Sigmoid colon (tissue), 7 donors: ENCODE results near the gene GORAB. TPM values are rescaled to one million over a fixed set of nuclear protein-coding genes. Genes with fewer than 3 reads are reported as not detected.

Experiments
- DNase-seq: peaks from one replicate; pipeline ENCODE4 v3.0.0-alpha.2; 2019
- H3K27ac ChIP-seq, 4 donors: fragments of 200-600 bp; sonication (generic); one replicate each; pipeline ENCODE4 v1.5.1; 2016 to 2019; ENCODE audit warnings: mild to moderate bottlenecking in 1 of 4
- H3K27me3 ChIP-seq, 3 donors: fragments of 200-600 bp; sonication (generic); one replicate each; pipeline ENCODE4 v1.5.1; 2019; ENCODE audit warnings: mild to moderate bottlenecking in 1 of 3
- H3K36me3 ChIP-seq, 4 donors: fragments of 200-600 bp; sonication (generic); one replicate each; pipeline ENCODE4 v1.5.1; 2016 to 2019
- H3K4me1 ChIP-seq, 4 donors: fragments of 200-600 bp; sonication (generic); one replicate each; pipeline ENCODE4 v1.5.1; 2017 to 2019
- H3K4me3 ChIP-seq, 4 donors: fragments of 200-600 bp; sonication (generic); one replicate each; pipeline ENCODE4 v1.5.1; 2017 to 2019; ENCODE audit warnings: mild to moderate bottlenecking in 2 of 4, moderate library complexity in 1 of 4
- H3K9me3 ChIP-seq, 4 donors: fragments of 200-600 bp in 3 of 4; sonication (generic) in 3 of 4; one replicate each; pipeline versions ENCODE4 v1.5.1 to v1.6.1; 2013 to 2019
- CTCF ChIP-seq, 4 experiments: fragments of 450-650 bp in 3 of 4; fragments of 200-600 bp in 1 of 4; IDR thresholded peaks; one replicate each; pipeline ENCODE4 v1.5.1; 2016 to 2019; ENCODE audit warnings: antibody characterized with exemption in 4 of 4, mild to moderate bottlenecking in 3 of 4, moderate library complexity in 2 of 4
- EP300 ChIP-seq, 4 donors: sonication (generic); formaldehyde crosslinking; IDR thresholded peaks; one replicate each; pipeline ENCODE4 v1.6.1; 2017; ENCODE audit warnings: antibody characterized with exemption in 4 of 4
- POLR2A ChIP-seq, 2 donors: fragments of 450-650 bp; IDR thresholded peaks; one replicate each; pipeline ENCODE4 v1.6.1; 2016; ENCODE audit warnings: antibody characterized with exemption in 2 of 2, mild to moderate bottlenecking in 2 of 2, moderate library complexity in 2 of 2
- POLR2AphosphoS5 ChIP-seq, 4 donors: sonication (generic); formaldehyde crosslinking; IDR thresholded peaks; one replicate each; pipeline ENCODE4 v1.6.1; 2017; ENCODE audit warnings: antibody characterized with exemption in 4 of 4
- WGBS, 2 donors: extraction: QIAGEN DNeasy Blood & Tissue Kit; methylation state at CpG; one replicate each; pipeline ENCODE4 v1.1.7; 2013; 5-methylcytosine and 5-hydroxymethylcytosine counted together
- intact Hi-C: fragments of 100-400 bp; cut with DNase I; formaldehyde crosslinking; loops from one replicate; pipeline ENCODE4 v1.15.1; 2023
- polyA plus RNA-seq, 3 donors: library from polyadenylated mRNA; stranded (reverse); fragments of 200-250 nt; gene quantifications; one replicate each; pipeline ENCODE4 v1.2.3, GENCODE V29; 2013
- total RNA-seq, 4 donors: library from RNA; depleted of rRNA; stranded (reverse); fragments of >200 nt; gene quantifications; one replicate each; pipeline ENCODE4 v1.1.0, GENCODE V29; 2016
- donor health status: healthy with polysubstance abuse.
- donor health status: Bipolar disorder and iron deficiency.
- donor health status: healthy.

Gene GORAB
- total and polyA plus RNA-seq, 7 donors, result 4.8 to 13.8 (median 8.9) TPM

- H3K36me3 ChIP-seq, result no peaks in the 10 kb centered on the region
- no peak for DNase-seq
- no peak overlapping the region for H3K4me3 ChIP-seq
- 67 to 68% methylated on average over 5 of the region's 5 CpGs for WGBS, 2 donors
- no peaks in the 10 kb centered on the region for H3K4me1 ChIP-seq
- no peaks in the 10 kb centered on the region for H3K27me3 ChIP-seq
- TF ChIP-seq POLR2AphosphoS5 (IDR thresholded peaks at IDR 0.05) (no peak), EP300 (IDR thresholded peaks at IDR 0.05) (no peak), CTCF (IDR thresholded peaks at IDR 0.05) (no peak), POLR2A (IDR thresholded peaks at IDR 0.05) (no peak)
- intact Hi-C loops, result no loop called here
- H3K9me3 ChIP-seq, result no peaks in the 10 kb centered on the region
- H3K27ac ChIP-seq, result no peak overlapping the region
Measured at GRCh38 chr1:170511038-170511437, 20.9 kb upstream of the GORAB start.

DNA sequence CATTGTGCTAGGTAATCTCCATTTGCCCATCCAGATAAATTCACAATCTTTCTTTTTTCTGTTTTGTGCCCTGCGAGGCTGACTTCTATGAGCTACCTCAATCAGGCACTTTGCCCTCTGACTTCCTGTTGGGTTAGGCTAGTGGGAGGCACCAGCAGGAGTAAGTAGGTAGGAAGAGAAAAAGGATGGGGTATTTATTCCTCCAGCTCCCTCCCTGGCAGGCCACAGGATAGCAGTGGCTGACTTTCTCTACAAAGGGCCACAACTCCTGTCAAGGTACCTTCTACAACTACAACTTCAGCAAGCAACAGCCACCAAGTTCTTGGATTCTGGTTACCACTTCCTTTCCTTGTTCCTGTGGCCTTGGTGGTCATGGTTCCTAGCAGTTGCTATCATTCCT is 18.8 kb upstream of the GORAB start:
- H3K27ac ChIP-seq, result no peak overlapping the region
- intact Hi-C loops, result no loop called here
- no peaks in the 10 kb centered on the region for H3K36me3 ChIP-seq
- no peaks in the 10 kb centered on the region for H3K4me1 ChIP-seq
- H3K9me3 ChIP-seq, result no peaks in the 10 kb centered on the region
- no peak overlapping the region for H3K4me3 ChIP-seq
- DNase-seq, result no peak
- TF ChIP-seq POLR2AphosphoS5 (IDR thresholded peaks at IDR 0.05) (no peak), CTCF (IDR thresholded peaks at IDR 0.05) (no peak), POLR2A (IDR thresholded peaks at IDR 0.05) (no peak), EP300 (IDR thresholded peaks at IDR 0.05) (no peak)
- 51 to 85% methylated on average over 1 of the region's 1 CpG for WGBS, 2 donors
- no peaks in the 10 kb centered on the region for H3K27me3 ChIP-seq

GRCh38 chr1:170518185-170518834 is 13.7 kb upstream of the GORAB start:
- Histone ChIP-seq H3K4me3 (no peak overlapping the region), H3K9me3 (no peaks in the 10 kb centered on the region), H3K27ac (no peak overlapping the region), H3K4me1 (no peaks in the 10 kb centered on the region), H3K27me3 (peaks cover 0 to 5% (median 0%) of the 10 kb centered on the region in 3 donors), H3K36me3 (no peaks in the 10 kb centered on the region)
- no peak for DNase-seq
- TF ChIP-seq POLR2AphosphoS5 (IDR thresholded peaks at IDR 0.05) (no peak), CTCF (IDR thresholded peaks at IDR 0.05) (no peak), EP300 (IDR thresholded peaks at IDR 0.05) (no peak), POLR2A (IDR thresholded peaks at IDR 0.05) (no peak)
- intact Hi-C loops, result no loop called here
- 23 to 70% methylated on average over 4 of the region's 4 CpGs for WGBS, 2 donors

- Histone ChIP-seq H3K27ac (no peak overlapping the region), H3K4me3 (no peak overlapping the region), H3K4me1 (no peaks in the 10 kb centered on the region), H3K27me3 (peaks cover 0 to 5% (median 0%) of the 10 kb centered on the region in 3 donors), H3K36me3 (no peaks in the 10 kb centered on the region), H3K9me3 (no peaks in the 10 kb centered on the region)
- DNase-seq, result no peak
- intact Hi-C loops, result no loop called here
- TF ChIP-seq EP300 (IDR thresholded peaks at IDR 0.05) (no peak), CTCF (IDR thresholded peaks at IDR 0.05) (no peak), POLR2A (IDR thresholded peaks at IDR 0.05) (no peak), POLR2AphosphoS5 (IDR thresholded peaks at IDR 0.05) (no peak)
- 16 to 66% methylated on average over 3 of the region's 3 CpGs for WGBS, 2 donors
Measured at GRCh38 chr1:170518965-170519364, 13.0 kb upstream of the GORAB start.

- Histone ChIP-seq H3K27ac (no peak overlapping the region), H3K4me3 (no peak overlapping the region), H3K36me3 (no peaks in the 10 kb centered on the region), H3K9me3 (no peaks in the 10 kb centered on the region), H3K27me3 (peaks cover 0 to 5% (median 0%) of the 10 kb centered on the region in 3 donors), H3K4me1 (no peaks in the 10 kb centered on the region)
- DNase-seq, result no peak
- no peak for TF ChIP-seq POLR2AphosphoS5 (IDR thresholded peaks at IDR 0.05)
- TF ChIP-seq EP300 (IDR thresholded peaks at IDR 0.05), result no peak
- no peak for TF ChIP-seq CTCF (IDR thresholded peaks at IDR 0.05)
- no peak for TF ChIP-seq POLR2A (IDR thresholded peaks at IDR 0.05)
- intact Hi-C loops, result no loop called here
Measured at GRCh38 chr1:170520601-170521000, 11.4 kb upstream of the GORAB start.
